Ishikawa (cell line): ENCODE results near the gene LCN10.

ENCODE experiments used
- CEBPB ChIP-seq: IDR thresholded peaks from 2 replicates; pipeline ENCODE4 v1.6.1; 2012
- EGR1 ChIP-seq: IDR thresholded peaks from 2 replicates; pipeline ENCODE4 v1.6.1; 2012
- EP300 ChIP-seq: IDR thresholded peaks from 2 replicates; pipeline ENCODE4 v1.6.1; 2012; ENCODE audit warnings: borderline replicate concordance
- MAX ChIP-seq: IDR thresholded peaks from 2 replicates; pipeline ENCODE4 v1.6.1; 2012
- NFIC ChIP-seq: IDR thresholded peaks from 2 replicates; pipeline ENCODE4 v1.6.1; 2012
- REST ChIP-seq: IDR thresholded peaks from 2 replicates; pipeline ENCODE4 v1.6.1; 2012; ENCODE audit warnings: low read depth, mild to moderate bottlenecking
- TAF1 ChIP-seq: IDR thresholded peaks from 2 replicates; pipeline ENCODE4 v1.6.1; 2012; ENCODE audit warnings: low read depth, mild to moderate bottlenecking
- ZBTB7A ChIP-seq: IDR thresholded peaks from 2 replicates; pipeline ENCODE4 v1.6.1; 2012; ENCODE audit warnings: low read depth

GRCh38 chr9:136690104-136690805, 52.5 kb downstream of the LCN10 start:
- TF ChIP-seq TAF1 (no peak), MAX (no peak), ZBTB7A (no peak; the same call in 1 of the 2 replicates), EP300 (no peak), EGR1 (no peak), REST (no peak), NFIC (no peak), CEBPB (no peak)
